CD4-positive, alpha-beta T cell treated with Interleukin-6 for 4 hours (primary cell): ENCODE data around the gene FNDC3B.
"Not testable (repeated sequence)": the region's sequence is repeated elsewhere in the genome, so short reads cannot be mapped to it uniquely, and the experiment has no call there.

Experiments
- DNase-seq: peaks from one replicate; pipeline ENCODE4 v3.0.0-alpha.2; 2020; ENCODE audit warnings: mixed read lengths

FNDC3B gene

GRCh38 chr3:172039436-172040077 is at the start of gene FNDC3B:
FNDC3B (plus strand) TSS chr3:172039578; CDS start chr3:172112480, 72,902 bp downstream.
- peak; percentile 91 for DNase-seq

GRCh38 chr3:171990239-171990638 is 49.1 kb upstream of the FNDC3B start:
- not testable (repeated sequence) for DNase-seq

GRCh38 chr3:171991166-171991565 is 48.2 kb upstream of the FNDC3B start:
- DNase-seq, result no peak

GRCh38 chr3:171994646-171995428 is 44.5 kb upstream of the FNDC3B start:
- DNase-seq, result no peak

GRCh38 chr3:171995486-171995885 is 43.9 kb upstream of the FNDC3B start:
- no peak for DNase-seq

- DNase-seq, result no peak
Observed at GRCh38 chr3:171996178-171996817, 43.1 kb upstream of the FNDC3B start.

- not testable (repeated sequence) for DNase-seq
Observed at GRCh38 chr3:171998731-171999130, 40.6 kb upstream of the FNDC3B start.

- DNase-seq, result not testable (repeated sequence)
Observed at GRCh38 chr3:172001616-172002015, 37.8 kb upstream of the FNDC3B start.

- DNase-seq, result no peak
Observed at GRCh38 chr3:172002512-172003078, 36.8 kb upstream of the FNDC3B start.

- DNase-seq, result no peak
Observed at GRCh38 chr3:172003146-172003545, 36.2 kb upstream of the FNDC3B start.

- DNase-seq, result no peak
Observed at GRCh38 chr3:172007065-172007370, 32.4 kb upstream of the FNDC3B start.

- DNase-seq, result no peak
Observed at GRCh38 chr3:172009803-172010202, 29.6 kb upstream of the FNDC3B start.

GRCh38 chr3:172012775-172013174 is 26.6 kb upstream of the FNDC3B start:
- no peak for DNase-seq

- DNase-seq, result no peak
Observed at GRCh38 chr3:172014145-172014544, 25.2 kb upstream of the FNDC3B start.

- DNase-seq, result no peak
Observed at GRCh38 chr3:172018364-172018763, 21.0 kb upstream of the FNDC3B start.

GRCh38 chr3:172020763-172021162 is 18.6 kb upstream of the FNDC3B start:
- DNase-seq, result no peak

- DNase-seq, result no peak
Observed at GRCh38 chr3:172021164-172021563, 18.2 kb upstream of the FNDC3B start.

- no peak for DNase-seq
Observed at GRCh38 chr3:172021859-172022258, 17.5 kb upstream of the FNDC3B start.

- DNase-seq, result no peak
Observed at GRCh38 chr3:172023915-172024314, 15.5 kb upstream of the FNDC3B start.

- DNase-seq, result no peak
Observed at GRCh38 chr3:172024679-172025078, 14.7 kb upstream of the FNDC3B start.

GRCh38 chr3:172029425-172030098 is 9.8 kb upstream of the FNDC3B start:
- no peak for DNase-seq

GRCh38 chr3:172030181-172030580 is 9.2 kb upstream of the FNDC3B start:
- no peak for DNase-seq

- no peak for DNase-seq
Observed at GRCh38 chr3:172031996-172032395, 7.4 kb upstream of the FNDC3B start.
